ENCODE data around the gene FMNL2.

DNA sequence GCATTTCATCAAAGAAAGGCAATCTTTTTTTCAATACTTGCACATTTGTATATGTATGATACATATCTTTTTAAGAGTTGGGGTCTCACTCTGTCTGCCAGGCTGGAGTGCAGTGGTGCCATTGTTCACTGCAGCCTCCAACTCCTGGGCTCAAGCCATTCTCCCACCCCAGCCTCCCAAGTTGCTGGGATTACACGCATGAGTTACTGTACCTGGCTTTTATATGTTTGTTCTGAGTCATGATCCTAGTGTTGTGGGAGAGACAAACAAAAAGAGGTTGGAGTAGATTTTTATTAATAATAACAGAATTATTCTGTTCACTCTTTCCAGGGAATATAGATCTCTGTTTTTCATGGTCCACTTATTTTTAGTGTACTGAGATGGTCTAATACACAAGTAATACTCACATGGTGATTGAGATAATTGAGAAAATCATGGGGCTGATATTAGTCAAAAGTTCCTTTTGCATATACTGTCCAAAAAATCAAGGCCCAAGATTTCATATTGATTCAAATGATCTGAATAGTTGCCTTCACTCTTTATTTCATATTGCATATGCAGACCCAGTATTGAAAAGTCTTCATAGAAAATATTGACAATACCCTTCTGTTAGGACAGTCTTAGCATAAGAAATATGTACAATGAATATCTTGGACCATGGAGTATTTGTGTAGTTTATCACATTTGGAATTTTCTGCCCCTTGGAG lies 138.3 kb downstream of the FMNL2 start:
- TF ChIP-seq, protein P1, sequence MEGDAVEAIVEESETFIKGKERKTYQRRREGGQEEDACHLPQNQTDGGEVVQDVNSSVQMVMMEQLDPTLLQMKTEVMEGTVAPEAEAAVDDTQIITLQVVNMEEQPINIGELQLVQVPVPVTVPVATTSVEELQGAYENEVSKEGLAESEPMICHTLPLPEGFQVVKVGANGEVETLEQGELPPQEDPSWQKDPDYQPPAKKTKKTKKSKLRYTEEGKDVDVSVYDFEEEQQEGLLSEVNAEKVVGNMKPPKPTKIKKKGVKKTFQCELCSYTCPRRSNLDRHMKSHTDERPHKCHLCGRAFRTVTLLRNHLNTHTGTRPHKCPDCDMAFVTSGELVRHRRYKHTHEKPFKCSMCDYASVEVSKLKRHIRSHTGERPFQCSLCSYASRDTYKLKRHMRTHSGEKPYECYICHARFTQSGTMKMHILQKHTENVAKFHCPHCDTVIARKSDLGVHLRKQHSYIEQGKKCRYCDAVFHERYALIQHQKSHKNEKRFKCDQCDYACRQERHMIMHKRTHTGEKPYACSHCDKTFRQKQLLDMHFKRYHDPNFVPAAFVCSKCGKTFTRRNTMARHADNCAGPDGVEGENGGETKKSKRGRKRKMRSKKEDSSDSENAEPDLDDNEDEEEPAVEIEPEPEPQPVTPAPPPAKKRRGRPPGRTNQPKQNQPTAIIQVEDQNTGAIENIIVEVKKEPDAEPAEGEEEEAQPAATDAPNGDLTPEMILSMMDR (IDR thresholded peaks at IDR 0.05; ENCODE audit: low read length): no peak
- no peak for TF ChIP-seq EZH2phosphoT487 (IDR thresholded peaks at IDR 0.05; ENCODE audit: low read length)

All from MM.1S (cell line).